RWPE2 (cell line): ENCODE measurements around the gene DIAPH3.

ENCODE experiments used
- ATAC-seq: fragments of 200-7000 bp; cut with Tn5 transposase; 3 replicates; pipeline ENCODE4 v1.9.1; 2021; ENCODE audit warnings: low read depth
- DNase-seq: peaks from one replicate; pipeline ENCODE4 v3.0.0-alpha.2; 2020; ENCODE audit warnings: low spot score
- H3K27ac ChIP-seq: fragments of 450-650 bp; 2 replicates; pipeline ENCODE4 v1.5.1; 2017; ENCODE audit warnings: mild to moderate bottlenecking; ENCODE audit not compliant: poor library complexity, severe bottlenecking
- H3K27me3 ChIP-seq: fragments of 250-450 bp; sonication (Bioruptor Pico); 2 replicates; pipeline ENCODE4 v1.5.1; 2021; ENCODE audit warnings: mild to moderate bottlenecking, moderate library complexity; ENCODE audit not compliant: insufficient read depth, poor library complexity, severe bottlenecking
- H3K36me3 ChIP-seq: fragments of 250-450 bp; sonication (Bioruptor Pico); 2 replicates; pipeline ENCODE4 v1.5.1; 2020; ENCODE audit warnings: low read depth, mild to moderate bottlenecking, moderate library complexity
- H3K4me1 ChIP-seq: fragments of 250-450 bp; sonication (Bioruptor Pico); 2 replicates; pipeline ENCODE4 v1.5.1; 2021; ENCODE audit warnings: mild to moderate bottlenecking, moderate library complexity; ENCODE audit not compliant: insufficient read depth, poor library complexity, severe bottlenecking
- H3K4me3 ChIP-seq: fragments of 250-450 bp; sonication (Bioruptor Pico); 2 replicates; pipeline ENCODE4 v1.5.1; 2021; ENCODE audit warnings: mild to moderate bottlenecking, moderate library complexity; ENCODE audit not compliant: severe bottlenecking
- H3K9me3 ChIP-seq: fragments of 250-450 bp; sonication (Bioruptor Pico); 2 replicates; pipeline ENCODE4 v1.5.1; 2021; ENCODE audit warnings: mild to moderate bottlenecking, moderate library complexity; ENCODE audit not compliant: severe bottlenecking
- TF ChIP-seq, protein P1 (sequence below): fragments of 450-650 bp; IDR thresholded peaks from one replicate; pipeline ENCODE4 v1.5.1; 2017; ENCODE audit warnings: mild to moderate bottlenecking, moderate library complexity; ENCODE audit not compliant: poor library complexity, severe bottlenecking

DIAPH3 gene

DNA sequence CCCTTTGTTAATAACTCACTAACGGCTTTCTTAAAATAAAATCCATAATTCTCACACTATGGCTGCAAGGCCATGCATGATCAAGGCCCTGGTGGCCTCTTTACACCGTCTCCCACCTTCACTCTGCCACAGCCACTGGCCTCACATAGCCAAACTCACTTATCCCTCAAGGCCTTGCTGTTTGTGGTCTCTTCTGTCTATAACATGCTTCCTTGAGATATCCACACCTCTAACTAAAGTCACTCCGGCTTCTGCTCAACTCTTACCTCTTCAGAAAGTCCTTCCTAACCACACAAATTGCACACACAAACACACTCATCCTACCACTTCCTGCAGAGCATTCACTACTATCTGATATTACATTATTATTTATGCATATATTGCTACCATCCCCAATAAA, 262.5 kb downstream of the DIAPH3 start:
- Histone ChIP-seq H3K4me3 (no peak overlapping the region), H3K36me3 (no peaks in the 10 kb centered on the region), H3K9me3 (no peaks in the 10 kb centered on the region), H3K27ac (no peak overlapping the region), H3K4me1 (no peaks in the 10 kb centered on the region), H3K27me3 (no peaks in the 10 kb centered on the region)
- no peak for DNase-seq
- ATAC-seq: no peak
- TF ChIP-seq, protein P1, sequence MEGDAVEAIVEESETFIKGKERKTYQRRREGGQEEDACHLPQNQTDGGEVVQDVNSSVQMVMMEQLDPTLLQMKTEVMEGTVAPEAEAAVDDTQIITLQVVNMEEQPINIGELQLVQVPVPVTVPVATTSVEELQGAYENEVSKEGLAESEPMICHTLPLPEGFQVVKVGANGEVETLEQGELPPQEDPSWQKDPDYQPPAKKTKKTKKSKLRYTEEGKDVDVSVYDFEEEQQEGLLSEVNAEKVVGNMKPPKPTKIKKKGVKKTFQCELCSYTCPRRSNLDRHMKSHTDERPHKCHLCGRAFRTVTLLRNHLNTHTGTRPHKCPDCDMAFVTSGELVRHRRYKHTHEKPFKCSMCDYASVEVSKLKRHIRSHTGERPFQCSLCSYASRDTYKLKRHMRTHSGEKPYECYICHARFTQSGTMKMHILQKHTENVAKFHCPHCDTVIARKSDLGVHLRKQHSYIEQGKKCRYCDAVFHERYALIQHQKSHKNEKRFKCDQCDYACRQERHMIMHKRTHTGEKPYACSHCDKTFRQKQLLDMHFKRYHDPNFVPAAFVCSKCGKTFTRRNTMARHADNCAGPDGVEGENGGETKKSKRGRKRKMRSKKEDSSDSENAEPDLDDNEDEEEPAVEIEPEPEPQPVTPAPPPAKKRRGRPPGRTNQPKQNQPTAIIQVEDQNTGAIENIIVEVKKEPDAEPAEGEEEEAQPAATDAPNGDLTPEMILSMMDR: no peak

DNA sequence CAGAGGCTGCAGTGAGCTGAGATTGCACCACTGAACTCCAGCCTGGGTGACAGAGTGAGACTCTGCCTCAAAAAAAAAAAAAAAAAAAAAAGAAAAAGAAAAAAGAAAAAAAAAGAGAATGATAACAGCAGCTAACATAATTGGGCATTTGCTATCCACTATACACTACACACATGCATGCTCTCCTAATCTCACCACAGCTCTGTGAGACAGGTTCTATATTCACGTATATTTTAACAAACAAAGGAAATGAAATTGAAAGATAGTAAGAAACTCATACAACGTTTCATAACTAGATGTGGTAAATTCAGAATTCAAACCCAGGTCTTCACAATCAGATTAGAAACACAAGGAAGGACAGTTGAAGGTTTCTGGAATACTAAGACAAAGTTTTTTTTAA, 265.7 kb downstream of the DIAPH3 start:
- Histone ChIP-seq H3K4me3 (no peak overlapping the region), H3K4me1 (no peaks in the 10 kb centered on the region), H3K9me3 (no peaks in the 10 kb centered on the region), H3K27me3 (no peaks in the 10 kb centered on the region), H3K36me3 (no peaks in the 10 kb centered on the region), H3K27ac (no peak overlapping the region)
- TF ChIP-seq, protein P1: no peak
- no peak for ATAC-seq
- no peak for DNase-seq

DNA sequence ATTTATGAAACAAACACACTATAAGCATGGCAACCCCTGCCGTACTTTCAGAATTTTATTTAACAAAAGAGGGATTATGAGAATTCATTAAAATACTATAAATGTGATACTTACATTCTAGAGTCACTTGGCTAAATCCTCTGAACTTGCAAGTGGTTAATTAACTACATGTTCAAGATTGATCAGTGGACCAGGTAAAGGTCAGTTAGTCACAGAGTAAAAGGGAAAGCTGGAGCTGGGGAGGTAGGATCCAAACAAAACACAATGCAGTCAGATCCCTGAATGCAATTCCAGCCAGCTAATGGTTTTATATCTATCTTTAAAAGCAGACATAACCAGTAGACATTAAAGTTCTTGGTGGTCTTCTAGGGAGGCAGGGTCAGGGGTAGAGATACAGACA, 270.5 kb downstream of the DIAPH3 start:
- Histone ChIP-seq H3K36me3 (no peaks in the 10 kb centered on the region), H3K9me3 (no peaks in the 10 kb centered on the region), H3K4me1 (no peaks in the 10 kb centered on the region), H3K27ac (no peak overlapping the region), H3K4me3 (no peak overlapping the region), H3K27me3 (no peaks in the 10 kb centered on the region)
- TF ChIP-seq, protein P1: no peak
- DNase-seq: no peak
- no peak for ATAC-seq

DNA sequence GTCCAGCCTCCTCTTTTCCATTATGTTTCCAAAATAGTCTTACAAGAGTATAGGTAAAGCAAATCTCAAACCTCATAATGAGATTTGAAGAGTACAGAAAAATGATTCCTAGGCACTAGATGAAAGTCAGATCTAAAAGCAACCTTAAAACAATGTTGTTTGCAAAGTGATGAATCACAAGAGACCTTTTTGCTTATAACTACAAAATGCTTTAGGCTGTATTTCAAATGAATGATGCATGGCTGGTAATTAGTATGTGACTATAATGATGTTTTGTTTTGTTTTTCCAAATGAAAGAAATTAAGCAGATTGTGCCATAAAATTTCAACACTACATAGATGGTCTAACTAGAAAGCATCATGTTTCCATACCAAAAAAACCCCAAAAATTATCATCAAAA, 272.7 kb downstream of the DIAPH3 start:
- Histone ChIP-seq H3K9me3 (no peaks in the 10 kb centered on the region), H3K36me3 (no peaks in the 10 kb centered on the region), H3K27me3 (no peaks in the 10 kb centered on the region), H3K27ac (no peak overlapping the region), H3K4me1 (no peaks in the 10 kb centered on the region), H3K4me3 (no peak overlapping the region)
- DNase-seq (no peak), ATAC-seq (no peak)
- TF ChIP-seq, protein P1: no peak

DNA sequence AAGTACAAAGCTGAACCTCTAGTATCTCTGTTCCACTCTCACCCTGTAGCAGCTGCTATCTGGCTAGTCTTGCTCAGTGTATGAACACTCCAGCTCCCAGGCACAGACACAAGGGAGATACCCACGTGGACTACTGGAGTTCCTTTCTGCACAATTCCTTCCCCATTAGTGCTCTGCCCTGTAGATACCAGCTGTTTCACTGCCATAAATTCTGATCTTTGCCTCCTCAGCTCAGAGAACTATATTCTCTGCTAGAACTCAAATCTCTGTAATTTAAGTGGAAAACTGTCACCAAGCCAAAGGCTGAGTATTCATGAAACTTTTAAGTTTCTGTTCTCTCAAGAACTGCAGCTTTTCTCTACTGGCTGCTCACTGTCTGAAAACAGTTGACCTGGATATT, 273.7 kb downstream of the DIAPH3 start:
- Histone ChIP-seq H3K9me3 (no peaks in the 10 kb centered on the region), H3K4me3 (no peak overlapping the region), H3K36me3 (no peaks in the 10 kb centered on the region), H3K27me3 (no peaks in the 10 kb centered on the region), H3K27ac (no peak overlapping the region), H3K4me1 (no peaks in the 10 kb centered on the region)
- TF ChIP-seq, protein P1: no peak
- DNase-seq (no peak), ATAC-seq (no peak)
